Erythroblast (primary cell): ENCODE data around the gene KLK1.

ENCODE experiments used
- GATA1 ChIP-seq: IDR thresholded peaks from 2 replicates; pipeline ENCODE4 v1.6.1; 2011; ENCODE audit warnings: low read depth, mild to moderate bottlenecking, control low read depth, low read length, moderate library complexity
- POLR2A ChIP-seq: IDR thresholded peaks from 2 replicates; pipeline ENCODE4 v1.6.1; 2011; ENCODE audit warnings: mild to moderate bottlenecking, low read length

DNA sequence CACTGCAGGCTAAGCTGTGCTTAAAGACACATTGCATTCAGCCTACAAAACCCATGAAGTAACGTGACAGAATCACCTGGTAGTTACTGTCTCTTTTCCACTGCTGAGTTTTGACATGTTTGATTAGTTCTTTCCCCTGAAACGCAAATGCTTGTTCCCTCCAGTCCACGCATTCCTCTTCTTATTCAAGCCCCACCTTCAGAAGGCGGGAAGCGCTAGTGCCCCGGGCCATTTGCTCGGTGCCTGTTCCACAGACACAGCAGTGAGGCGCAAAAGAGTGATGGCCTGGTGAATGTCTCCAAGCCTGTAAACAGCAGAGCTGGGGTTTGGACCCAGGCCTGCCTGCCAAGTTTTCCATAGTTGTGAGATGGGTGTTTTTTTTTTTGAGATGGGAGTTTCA, 22.5 kb downstream of the KLK1 start:
- TF ChIP-seq POLR2A (no peak), GATA1 (no peak)
